ENCODE results near the gene OR6X1.

Gene OR6X1, protein sequence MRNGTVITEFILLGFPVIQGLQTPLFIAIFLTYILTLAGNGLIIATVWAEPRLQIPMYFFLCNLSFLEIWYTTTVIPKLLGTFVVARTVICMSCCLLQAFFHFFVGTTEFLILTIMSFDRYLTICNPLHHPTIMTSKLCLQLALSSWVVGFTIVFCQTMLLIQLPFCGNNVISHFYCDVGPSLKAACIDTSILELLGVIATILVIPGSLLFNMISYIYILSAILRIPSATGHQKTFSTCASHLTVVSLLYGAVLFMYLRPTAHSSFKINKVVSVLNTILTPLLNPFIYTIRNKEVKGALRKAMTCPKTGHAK

DNA sequence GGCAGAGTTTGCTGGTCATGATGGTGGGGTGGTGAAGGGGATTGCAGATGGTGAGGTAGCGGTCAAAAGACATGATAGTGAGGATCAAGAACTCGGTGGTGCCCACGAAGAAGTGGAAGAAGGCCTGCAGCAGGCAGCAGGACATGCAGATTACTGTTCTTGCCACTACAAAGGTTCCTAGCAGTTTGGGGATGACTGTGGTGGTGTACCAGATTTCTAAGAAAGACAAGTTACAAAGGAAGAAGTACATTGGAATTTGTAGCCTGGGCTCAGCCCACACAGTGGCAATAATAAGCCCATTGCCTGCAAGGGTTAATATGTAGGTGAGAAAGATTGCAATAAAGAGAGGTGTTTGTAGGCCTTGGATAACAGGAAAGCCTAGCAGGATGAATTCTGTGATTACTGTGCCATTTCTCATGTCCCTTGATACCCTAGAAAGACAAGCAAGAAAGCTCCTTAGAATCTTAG lies at the start of gene OR6X1:
Gene OR6X1 (minus strand): TSS at position 418 of the 468 bp plus-strand sequence. CDS start 0 bp downstream, at position 418.
- DNase-seq (ENCODE audit: low spot score), result no peak

GRCh38 chr11:123801765-123802164 lies 47.4 kb upstream of the OR6X1 start:
- no peak for DNase-seq (ENCODE audit: low spot score)

GRCh38 chr11:123800036-123800435 lies 45.7 kb upstream of the OR6X1 start:
- DNase-seq (ENCODE audit: low spot score), result no peak

DNA sequence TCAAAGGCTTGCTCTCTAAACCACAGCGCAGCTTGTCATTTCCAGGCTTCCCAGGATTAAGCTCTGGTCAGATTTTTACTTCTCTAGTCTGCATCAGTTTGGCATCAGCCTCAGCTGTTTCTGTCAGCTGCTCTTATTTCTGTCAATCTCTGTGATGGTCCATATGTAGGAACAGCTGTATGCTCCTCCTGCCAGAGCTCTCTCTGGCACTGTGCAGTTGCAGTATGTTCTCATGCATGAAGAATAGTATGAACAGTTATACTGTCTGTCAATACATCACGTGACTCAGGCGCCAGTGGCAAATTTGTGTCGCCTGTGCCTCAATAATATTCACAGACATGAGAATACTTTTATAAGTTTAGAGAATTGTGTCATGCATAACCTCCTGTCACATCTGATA lies 45.1 kb upstream of the OR6X1 start:
- no peak for DNase-seq (ENCODE audit: low spot score)

DNA sequence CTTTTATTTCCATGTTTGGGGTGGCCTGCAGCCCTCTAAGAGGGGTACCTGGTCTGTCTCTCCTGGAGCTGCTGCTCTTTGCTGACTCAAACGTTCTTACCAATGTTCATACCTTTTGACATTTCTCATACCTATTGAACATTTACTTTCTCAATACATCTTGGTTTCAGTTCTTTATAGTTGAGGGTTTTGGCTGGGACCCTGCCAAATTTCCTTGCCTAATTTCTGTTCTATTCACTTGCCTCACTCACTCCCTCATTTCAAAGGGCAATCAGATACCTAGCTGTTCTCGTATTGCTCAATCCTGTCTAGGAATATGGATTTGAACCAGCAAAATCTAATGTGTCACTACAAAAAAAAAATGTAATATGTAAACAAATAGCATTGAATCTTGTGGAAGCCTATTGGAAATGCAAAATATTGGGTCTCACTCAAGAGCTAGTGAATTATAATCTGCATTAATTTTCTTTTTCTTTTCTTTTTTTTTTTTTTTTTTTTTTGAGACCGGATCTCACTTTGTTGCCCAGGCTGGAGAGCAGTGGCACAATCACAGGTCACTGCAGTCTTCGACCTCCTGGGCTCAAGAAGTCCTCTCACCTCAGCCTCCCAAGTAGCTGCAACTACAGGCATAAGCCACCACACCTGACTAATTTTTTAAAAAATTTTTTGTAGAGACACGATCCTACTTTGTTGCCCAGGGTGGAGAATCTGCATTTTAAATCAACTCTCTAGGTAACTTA lies 44.4 kb upstream of the OR6X1 start:
- no peak for DNase-seq (ENCODE audit: low spot score)

DNA sequence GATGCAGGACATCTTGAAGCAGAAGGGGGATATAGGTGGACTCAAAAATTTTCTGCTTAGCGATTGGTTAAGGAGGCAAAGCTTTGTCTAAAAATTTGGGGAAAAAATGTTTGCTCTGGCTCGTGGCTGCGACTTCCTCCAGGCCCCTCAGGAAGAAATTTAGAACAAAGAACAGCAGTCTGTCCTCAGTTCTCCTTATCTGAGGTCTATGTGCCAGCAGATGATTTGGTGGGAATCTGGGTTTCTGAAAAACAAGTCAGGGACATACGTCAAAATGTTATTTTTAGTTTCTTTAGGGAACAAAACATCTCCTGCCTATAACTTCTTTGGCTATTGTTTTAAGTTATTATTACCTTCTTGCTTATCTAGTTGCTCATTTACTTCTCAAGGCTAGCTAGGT lies 43.8 kb upstream of the OR6X1 start:
- DNase-seq (ENCODE audit: low spot score), result no peak

DNA sequence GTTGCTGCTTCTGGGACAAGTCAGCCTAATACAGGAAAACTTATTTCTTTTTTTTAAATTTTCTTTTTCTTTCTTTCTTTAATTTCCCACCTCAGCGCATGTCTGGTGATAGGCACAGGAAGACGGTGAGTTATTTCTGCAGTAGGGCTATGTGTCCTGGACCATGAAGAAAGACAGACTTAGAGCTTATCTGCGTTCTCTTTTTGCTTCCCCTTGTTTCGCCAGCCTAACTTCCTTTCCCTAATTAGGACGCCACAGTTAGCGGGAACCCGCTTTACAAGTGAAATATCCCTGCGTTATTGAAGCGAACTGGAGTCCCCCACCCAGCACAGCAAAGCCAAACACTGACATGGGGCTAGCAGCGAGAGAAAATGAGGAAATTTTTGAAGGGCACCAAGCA lies 43.2 kb upstream of the OR6X1 start:
- DNase-seq (ENCODE audit: low spot score), result no peak

DNA sequence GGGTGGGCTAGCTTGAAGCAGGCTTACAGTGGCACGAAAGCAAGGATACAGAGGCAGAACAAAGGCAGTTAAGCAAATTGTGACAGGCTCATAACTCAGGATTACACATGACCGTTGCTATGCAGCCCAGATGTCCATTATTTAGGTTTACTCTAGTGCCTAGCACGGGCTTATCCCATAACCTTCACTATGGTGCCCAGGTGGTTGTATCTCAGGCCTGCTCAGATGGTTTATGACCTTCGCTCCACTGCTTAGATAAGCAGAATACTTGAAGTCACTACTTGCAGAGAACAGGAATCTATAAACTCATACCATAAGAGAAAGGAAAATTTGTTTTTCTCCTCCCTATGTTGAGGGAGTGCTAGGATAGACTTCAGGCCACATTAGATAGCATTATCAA lies 42.8 kb upstream of the OR6X1 start:
- no peak for DNase-seq (ENCODE audit: low spot score)

GRCh38 chr11:123796226-123796625 lies 41.9 kb upstream of the OR6X1 start:
- DNase-seq (ENCODE audit: low spot score), result no peak

DNA sequence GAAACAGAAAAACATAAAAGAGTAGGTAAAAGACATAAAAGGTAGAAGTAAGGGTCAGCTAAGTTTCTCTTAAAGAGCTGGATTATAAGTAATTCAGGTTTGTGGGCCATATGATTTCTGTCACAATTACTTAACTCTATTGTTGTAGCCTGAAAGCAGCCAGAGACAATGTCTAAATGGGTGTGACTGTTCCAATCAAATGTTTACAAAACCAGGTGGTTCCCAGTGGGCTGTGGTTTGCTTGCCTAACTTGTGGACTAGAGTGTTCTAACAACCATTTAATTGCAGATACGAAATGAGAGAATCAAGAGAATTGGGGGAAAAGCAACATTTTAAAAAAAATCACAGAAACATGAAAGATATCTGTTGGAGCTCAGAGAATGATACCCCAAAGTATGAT lies 29.2 kb upstream of the OR6X1 start:
- no peak for DNase-seq (ENCODE audit: low spot score)

GRCh38 chr11:123778511-123778910 lies 24.2 kb upstream of the OR6X1 start:
- DNase-seq (ENCODE audit: low spot score), result no peak

DNA sequence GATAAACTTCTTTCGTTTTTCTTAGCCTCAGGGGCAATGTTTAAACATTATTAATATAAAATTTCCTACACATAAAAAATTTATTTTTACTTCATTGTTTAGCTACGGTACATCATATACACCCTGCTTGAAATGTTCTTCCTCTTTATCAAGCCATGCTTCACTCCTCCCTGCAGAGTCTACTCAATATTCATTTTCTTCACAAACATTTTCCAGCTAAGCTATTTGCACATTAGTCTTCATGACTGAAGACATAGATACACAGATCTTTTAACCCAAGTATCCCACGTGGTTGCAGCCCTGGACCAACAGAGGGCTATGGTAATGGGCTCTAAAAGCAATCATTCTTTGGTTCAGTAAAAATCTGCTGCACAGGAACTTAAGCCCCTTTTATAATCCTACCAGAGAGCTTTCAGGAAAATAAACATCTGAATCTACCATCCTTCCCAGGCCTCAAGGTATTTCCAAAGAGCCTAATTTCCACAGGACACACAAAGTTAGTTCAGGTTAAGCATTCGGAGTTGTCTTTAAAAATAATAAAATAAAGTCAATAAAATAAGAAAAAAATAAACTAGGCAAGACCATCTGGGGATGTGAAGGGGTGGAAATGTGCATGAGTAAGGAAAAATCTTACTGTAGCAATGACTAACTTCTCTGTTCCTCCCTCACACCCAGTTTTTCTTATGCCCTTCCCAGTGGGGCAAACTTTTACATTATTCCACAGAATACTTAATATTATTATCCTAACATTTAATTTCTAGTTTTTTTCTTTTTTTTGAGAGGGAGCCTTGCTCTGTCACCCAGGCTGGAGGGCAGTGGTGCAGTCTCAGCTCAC lies 21.6 kb upstream of the OR6X1 start:
- no peak for DNase-seq (ENCODE audit: low spot score)

DNA sequence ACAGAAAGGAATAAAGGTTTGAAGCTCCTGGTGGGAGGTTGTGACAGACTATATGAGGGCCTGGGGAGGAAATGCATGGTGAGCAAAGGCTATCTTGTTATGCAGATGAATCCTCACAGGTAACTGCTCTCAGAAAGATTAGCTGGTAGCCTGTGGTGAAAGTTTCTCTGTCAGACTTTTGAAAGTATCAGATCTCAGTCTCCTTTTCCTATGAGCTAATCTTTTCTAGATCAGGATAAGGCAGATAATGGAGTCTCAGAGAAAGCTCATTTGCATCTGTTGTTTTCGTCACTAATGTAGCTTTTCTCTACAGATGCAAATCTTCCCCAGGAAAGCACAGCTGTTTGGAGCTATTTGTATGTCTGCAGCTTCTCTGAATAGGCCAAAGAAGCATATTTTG lies 21.0 kb upstream of the OR6X1 start:
- DNase-seq (ENCODE audit: low spot score), result no peak

DNA sequence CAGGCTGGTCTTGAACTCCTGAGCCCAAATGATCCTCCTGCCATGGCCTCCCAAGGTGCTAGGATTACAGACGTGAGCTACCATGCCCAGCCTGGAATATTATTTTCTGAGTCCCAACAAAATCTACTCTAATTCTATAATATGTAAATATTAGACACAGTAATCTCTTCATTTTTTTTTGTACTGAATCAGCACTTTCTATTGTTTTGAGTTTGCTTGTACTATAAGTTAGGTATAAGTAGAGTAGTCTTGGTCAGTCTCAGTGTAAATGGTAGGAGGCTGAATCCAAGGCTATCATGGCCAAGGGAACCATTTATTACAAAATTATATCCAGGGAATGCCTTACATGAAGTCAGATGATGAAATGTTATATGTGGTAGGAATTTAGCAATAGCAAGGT lies 19.6 kb upstream of the OR6X1 start:
- no peak for DNase-seq (ENCODE audit: low spot score)

DNA sequence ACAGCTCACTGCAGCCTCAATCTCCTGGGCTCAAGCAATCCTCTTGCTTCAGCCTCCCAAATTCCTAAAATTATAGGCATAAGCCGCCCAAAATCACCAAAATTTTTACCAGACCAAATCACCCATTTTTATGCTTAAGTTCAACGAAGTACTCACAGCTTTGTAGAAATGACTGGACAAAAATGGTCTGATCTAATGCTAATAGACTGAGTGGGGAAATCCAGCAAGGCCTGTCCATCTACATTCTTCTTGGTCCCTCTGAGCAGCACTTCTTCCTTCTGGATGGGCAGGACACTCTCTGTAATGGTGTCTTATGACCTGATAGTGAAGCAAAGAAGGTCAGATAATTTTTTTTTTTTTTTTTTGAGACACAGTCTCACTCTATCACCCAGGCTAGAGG lies 18.7 kb upstream of the OR6X1 start:
- no peak for DNase-seq (ENCODE audit: low spot score)

DNA sequence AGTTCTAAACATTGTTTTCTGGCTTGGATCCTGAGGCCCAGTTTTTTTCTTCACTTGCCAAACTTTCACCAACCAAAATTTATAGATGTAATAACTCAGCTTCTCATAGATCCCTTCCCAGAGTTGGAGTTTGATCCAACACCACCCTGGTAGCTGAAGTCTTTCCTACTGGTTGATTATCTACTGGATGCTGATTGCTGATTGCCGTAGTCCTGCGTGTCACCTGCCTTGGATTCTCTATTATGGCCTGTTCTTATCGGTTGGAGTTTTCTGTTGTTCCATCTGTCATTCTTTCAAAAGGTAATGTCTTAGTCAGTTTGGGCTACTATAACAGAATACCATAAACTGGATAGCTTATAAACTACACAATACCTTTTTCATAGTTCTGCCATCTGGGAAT lies 17.3 kb upstream of the OR6X1 start:
- DNase-seq (ENCODE audit: low spot score), result no peak

DNA sequence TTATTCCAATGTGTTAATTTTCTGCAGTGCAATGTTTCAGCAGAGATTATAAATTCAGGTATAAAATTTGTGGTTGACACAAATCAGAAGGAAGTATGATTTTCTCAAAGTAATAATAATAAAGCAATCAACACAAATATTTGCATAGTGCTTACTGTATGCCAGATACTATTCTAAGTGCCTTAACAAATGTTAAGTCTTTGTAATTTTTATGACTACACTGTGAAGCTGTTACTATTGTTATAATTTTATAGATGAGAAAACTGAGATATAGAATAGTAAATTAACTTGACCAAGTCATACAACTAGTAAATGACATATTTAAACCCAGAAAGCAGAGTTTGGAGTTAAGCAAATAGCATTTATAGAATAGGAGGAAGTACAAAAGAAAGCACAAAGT lies 16.4 kb upstream of the OR6X1 start:
- DNase-seq (ENCODE audit: low spot score), result no peak

DNA sequence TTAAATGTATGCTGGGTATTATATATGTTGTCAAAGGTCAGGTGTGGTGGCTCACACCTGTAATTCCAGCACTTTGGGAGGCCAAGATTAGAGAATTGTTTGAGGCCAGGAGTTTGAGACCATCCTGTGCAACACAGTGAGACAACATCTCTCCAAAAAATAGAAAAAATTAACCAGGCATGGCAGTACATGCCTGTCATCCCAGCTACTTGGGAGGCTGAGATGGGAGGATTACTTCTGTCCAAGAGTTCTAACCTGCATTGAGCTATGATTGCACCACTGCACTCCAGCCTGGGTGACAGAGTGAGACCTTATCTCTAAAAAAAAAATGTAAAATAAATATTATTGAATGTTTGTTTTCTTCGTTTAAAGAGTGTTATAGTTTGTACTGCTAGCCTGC lies 11.3 kb upstream of the OR6X1 start:
- no peak for DNase-seq (ENCODE audit: low spot score)

DNA sequence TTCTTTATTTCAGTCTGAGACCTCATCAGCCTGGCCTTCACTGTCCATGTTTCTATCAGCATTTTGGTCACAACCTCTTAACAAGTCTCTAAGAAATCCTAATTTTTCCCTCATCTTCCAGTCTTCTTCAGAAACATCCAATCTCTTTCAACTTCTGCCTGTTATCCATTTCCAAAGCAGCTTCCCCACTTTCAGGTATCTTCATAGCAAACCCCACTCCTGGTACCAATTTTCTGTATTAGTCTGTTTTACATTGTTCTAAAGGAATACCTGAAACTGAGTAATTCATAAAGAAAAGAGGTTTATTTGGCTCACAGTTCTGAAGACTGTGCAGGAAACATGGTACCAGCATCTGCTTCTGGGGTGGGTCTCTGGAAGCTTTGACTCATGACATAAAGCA lies 8.1 kb upstream of the OR6X1 start:
- no peak for DNase-seq (ENCODE audit: low spot score)

DNA sequence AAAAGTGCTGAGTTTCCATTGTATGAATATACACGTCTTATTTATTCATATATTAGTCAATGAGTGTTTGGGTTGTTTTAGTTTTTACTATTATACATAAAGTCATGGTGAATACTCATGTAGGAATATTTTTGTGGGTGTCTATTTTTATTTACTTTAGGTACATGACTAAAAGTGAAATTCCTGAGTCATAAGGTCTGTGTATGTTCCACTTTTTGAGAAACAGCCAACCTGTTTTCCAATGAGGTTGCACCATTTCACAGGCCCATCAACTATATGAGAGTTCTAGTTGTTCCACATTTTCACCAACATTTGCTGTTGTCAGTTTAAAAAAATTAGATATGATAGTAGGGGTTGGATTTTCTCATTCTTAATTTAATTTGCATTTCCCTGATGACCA lies 6.6 kb upstream of the OR6X1 start:
- DNase-seq (ENCODE audit: low spot score), result no peak

DNA sequence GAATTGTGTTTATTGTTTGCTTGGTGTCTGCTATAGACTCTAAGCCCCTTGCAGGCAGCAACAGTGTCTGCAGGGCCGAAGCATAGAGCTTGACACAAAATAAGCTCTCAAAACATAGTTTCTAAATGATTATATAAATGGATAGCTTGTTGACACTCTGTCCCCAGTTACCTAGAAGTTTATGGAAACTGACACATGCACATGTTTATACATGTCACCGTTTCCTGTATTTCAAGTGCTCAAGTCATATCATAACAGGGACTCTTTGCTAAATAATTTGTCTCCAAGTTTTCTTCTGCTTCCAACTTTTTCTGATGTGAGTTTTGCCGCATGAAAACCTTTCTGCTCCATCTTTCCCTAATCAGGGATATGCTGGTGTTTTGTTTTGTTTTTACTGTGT lies 3.7 kb upstream of the OR6X1 start:
- no peak for DNase-seq (ENCODE audit: low spot score)

GRCh38 chr11:123755813-123756212 lies 1.5 kb upstream of the OR6X1 start:
- DNase-seq (ENCODE audit: low spot score), result no peak

DNA sequence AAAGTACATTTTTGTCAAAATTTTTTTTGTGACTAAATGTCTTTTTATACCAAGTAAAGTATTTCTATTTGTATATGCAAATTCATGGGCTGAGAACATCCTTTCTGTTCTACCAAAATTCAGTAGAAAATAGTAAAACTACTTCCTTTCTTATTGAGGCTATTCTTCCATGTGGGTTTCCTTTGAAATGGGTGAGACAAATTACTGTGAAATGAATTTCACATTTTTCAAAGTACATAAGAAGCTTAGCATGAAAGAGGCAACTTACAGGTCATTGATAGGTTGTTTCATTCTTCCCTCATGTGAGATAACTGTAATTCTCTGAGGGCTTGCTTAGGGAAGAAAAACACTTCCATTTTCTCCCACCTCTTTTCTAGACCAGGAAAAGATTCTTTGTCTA lies 1.0 kb upstream of the OR6X1 start:
- no peak for DNase-seq (ENCODE audit: low spot score)
